GM18498 (cell line): ENCODE measurements around the gene BAIAP2L1.
"Not testable (repeated sequence)": the region's sequence is repeated elsewhere in the genome, so short reads cannot be mapped to it uniquely, and the experiment has no call there.

Experiments used
- ATAC-seq: cut with Tn5 transposase; IDR thresholded peaks from one replicate; pipeline ENCODE4 v1.9.1; 2021; ENCODE audit warnings: mild to moderate bottlenecking, moderate library complexity; ENCODE audit not compliant: unreplicated experiment

The BAIAP2L1 gene

DNA sequence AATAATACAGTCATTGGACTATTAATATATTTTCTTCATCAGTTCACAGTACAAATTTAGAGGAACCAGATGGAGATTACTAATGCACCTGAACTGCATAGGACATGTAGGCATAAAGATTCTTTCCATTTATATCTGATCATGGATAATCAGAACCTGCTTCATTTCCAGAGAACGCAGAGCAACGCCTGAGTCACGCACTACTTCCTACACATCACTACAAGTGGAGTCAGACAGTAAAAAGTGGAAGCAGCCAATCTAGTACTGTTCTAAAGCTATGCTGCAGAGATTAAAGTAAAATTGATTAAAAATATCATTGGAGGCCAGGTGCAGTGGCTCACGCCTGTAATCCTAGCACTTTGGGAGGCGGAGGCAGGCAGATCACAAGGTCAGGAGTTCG, 76.1 kb downstream of the BAIAP2L1 start:
- no peak for ATAC-seq

GRCh38 chr7:98323597-98324322, 77.1 kb downstream of the BAIAP2L1 start:
- no peak for ATAC-seq

DNA sequence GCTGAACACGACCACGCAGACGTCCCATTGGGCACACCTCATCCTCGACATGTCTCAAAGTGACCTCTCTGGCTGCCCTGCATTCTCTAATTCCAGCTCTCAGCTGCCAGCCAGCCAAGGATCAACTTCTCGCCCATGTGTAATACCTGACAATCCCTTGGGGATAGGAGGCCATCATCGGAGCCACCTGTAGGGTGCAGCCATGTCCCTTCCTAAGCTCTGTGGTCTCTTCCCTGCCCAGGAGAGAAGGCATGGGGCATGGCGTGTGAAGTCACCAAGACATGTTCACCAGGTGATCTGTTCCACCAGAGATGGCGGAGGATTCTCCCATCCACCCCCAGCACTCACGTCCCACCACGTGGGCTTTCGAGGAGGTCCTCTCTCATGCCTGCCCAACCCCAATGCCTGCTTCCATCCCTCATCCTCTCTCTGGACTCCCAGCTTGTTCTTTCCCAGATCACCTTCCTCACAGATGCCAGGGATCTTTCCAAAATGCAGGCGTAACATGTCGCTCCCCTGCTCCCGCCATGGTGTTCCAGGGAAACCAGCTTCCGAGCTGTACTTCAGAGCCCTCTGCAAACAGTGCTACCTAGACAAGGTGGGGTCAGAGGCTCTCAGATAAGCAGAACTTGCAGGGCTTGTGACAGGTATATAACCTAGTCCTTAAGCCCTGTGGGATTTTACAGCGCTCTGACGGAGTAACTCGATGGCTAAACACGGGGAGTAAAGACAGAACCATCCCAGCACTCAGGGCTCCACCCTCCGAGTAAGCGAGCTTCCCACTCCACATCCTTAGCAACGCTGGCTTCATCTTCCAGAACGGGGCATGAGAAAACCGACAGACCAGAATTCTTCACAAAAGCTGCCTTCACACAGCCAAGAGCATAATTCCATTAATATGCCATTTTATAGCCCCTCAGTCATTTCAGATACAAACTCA, 78.3 kb downstream of the BAIAP2L1 start:
- no peak for ATAC-seq

GRCh38 chr7:98321301-98321700, 79.6 kb downstream of the BAIAP2L1 start:
- ATAC-seq, result no peak

DNA sequence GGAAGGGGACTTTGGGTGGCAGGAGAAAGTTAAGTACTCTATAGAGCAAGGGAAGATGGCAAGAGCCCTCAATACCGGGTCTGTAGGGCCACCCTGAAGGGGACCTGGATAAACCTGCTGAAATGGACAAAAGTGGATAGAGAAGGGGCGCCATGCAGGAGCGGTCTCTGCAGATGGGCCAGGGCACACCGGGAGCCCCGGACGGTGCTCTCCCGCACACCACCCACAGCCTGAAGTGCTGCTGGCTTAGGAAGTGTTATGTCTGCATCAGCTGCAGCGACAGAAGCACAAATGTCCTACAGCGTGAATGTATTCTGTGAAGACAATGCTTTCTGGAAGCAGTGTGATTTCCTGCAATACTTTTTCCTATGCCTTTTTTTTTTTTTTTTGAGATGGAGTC, 81.7 kb downstream of the BAIAP2L1 start:
- no peak for ATAC-seq

DNA sequence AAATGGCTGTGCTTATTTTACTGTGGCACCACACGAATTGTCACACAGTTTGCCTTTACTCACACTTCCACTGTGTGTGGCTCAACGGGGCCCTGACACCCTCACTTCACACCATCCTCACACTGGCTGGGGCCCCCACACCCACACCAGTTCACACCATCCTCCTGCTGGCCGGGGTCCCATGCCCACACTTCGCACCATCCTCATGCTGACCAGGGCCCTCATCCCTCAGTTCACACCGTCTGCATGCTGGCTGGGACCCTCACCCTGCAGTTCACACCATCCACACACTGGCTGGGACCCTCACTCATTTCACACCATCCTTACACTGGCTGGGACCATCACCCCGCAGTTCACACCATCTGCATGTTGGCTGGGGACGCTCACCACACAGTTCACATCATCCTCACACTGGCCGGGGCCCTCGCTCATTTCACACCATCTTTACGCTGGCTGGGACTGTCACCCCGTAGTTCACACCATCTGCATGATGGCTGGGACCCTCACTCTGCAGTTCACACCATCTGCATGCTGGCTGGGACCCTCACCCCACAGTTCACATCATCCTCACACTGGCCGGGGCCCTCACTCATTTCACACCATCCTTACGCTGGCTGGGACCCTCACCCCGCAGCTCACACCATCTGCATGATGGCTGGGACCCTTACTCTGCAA, 83.4 kb downstream of the BAIAP2L1 start:
- no peak for ATAC-seq

DNA sequence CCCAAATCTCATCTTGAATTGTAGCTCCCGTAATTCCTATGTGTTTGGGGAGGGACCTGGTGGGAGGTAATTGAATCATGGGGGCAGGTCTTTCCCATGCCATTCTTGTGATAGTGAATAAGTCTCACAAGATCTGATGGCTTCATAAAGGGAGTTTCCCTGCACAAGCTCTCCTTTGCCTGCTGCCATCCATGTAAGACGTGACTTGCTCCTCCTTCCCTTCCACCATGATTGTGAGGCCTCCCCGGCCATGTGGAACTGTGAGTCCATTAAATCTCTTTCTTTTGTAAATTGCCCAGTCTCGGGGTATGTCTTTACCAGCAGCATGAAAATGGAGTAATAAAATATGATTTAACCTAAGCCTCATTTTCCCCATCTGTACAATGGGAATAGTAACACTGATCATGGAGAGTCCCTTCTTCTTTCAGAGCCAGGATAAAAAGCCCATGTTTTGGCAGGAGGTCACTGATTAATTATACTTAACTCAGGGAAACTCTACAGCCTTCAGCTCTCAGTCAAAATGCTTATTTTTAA, 84.8 kb downstream of the BAIAP2L1 start:
- ATAC-seq, result not testable (repeated sequence)

DNA sequence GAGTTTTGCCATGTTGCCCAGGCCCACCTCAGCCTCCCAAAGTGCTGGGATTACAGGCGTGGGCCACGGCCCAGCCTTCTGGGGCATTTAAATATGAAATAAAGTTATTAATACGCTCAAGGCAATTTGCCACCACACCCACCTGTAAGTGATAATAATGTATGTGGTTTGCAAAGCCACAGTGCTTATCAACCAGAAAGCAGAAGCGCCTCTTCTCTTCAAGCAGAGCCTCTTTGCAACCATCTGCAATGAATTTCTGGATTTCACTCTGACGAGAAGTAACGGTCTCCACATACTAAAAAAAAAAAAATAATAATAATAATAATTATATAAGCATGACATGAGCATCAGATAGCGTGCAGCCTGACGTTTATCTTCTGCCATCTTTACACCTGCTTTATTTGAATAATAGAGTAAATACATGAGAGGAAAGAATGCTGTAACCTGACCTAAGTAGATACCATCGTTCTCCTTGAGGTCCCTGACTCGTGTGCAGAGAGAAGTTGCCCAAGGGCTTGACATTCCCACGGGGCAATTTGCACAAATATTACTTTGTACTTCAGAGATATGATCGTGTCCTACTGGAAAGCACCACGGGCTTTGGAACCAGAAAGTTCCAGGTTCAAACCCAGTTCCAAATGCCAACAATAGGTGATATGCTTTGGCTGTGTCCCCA, 85.4 kb downstream of the BAIAP2L1 start:
- ATAC-seq, result peak; percentile 81

DNA sequence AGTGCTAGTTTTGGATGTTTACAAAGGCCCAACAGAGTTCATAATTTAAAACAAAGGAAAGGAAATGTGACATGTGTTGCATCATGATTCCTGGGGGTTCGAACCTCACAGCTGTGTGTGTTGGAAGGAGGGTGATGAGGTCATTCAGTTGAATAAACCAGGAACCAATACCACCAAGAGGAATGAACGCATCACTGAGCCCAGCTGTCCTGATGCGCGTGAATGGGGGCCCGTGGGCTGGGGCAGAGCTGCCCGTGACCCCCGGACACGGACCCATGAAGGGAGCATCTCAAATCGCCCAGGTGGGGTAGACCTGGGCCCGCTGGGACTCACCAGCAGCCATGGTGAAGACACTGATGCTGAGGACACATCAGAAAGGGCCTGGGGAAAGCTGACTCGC, 86.4 kb downstream of the BAIAP2L1 start:
- no peak for ATAC-seq

GRCh38 chr7:98312201-98312600, 88.7 kb downstream of the BAIAP2L1 start:
- no peak for ATAC-seq

DNA sequence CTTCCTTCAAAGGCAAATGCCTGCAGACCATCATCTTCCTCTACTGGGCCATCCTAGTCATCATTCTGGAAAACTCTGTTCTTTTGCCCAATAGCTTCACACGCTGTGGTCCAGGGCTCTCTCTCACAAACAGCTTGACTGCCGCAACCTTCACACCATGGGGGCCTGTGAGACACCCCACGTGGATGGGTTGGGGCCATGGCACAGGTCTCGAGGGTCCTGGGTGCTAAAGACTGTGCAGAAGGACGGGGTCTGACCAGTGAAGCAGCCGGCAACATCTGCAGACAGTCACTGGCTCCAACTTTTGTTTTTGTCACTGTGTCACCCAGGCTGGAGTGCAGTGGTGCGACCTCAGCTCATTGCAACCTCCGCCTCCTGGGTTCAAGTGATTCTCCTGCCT, 91.3 kb downstream of the BAIAP2L1 start:
- no peak for ATAC-seq

- no peak for ATAC-seq
Observed at GRCh38 chr7:98307971-98308466, 92.9 kb downstream of the BAIAP2L1 start.

DNA sequence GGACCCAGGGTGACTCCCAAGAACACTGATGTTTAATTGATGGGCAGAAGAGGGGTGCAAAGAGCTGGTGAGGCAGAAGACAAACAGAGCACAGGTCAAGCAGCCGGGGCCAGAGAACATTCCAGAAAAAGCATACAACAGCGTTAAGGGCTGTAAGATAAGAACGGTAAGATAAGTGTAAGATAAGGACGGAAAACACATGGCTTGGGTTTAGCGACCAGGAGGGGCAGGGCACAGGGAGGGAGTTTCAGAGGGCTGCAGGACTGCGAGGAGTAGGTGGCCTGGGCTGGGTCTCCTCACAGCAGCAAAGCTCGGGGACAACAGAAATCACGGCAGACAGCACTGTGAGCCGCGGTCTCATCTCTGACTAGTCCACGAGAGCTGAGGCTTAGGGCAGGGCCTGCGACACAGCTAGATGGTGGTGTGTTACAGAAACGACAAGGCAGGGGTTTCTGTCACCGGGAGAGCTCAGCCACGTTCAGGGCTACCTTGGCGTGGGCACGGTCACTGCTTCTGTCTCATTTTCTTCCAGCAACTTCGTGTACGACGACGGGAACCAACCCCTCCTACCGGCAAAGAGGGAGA, 94.8 kb downstream of the BAIAP2L1 start:
- ATAC-seq, result no peak

- ATAC-seq, result no peak
Observed at GRCh38 chr7:98303906-98304305, 97.0 kb downstream of the BAIAP2L1 start.

GRCh38 chr7:98303176-98303865, 97.6 kb downstream of the BAIAP2L1 start:
- no peak for ATAC-seq

DNA sequence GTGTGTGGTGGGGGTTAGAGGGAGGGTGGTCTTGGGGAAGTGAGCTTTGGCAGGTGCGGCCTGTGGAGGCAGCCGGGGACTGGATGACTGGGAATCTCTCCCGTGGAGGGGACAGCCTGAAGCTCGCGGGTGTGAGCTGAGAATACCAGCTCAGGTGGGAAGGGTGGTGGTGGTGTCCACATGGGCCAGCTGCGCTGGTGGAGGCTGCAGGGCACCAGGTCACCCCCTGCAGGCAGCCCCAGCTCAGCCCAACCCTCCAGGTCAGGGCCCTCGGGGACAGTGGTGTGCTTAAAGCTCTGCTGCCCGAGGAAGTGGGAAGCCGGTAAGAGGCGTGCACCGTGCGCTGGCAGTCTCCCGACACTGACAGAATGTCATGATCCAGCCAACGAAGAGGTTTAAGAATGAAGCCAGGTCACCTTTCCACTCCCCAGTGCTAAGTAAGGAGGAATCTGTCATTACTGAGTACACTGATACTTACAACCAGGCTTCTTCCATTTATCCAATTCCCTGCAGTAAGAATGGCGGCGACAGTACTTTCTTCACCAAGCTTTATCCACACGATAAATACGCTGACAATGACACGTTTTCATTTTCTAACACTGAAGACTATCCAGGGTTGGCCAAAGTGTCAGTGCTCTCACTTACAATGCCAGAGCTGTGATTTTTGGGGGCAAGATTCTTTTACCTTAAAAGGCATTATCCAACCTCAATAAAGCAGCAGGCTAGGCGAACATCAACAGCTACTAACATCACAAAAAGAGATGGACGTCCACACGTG, 99.0 kb downstream of the BAIAP2L1 start:
- ATAC-seq, result no peak

DNA sequence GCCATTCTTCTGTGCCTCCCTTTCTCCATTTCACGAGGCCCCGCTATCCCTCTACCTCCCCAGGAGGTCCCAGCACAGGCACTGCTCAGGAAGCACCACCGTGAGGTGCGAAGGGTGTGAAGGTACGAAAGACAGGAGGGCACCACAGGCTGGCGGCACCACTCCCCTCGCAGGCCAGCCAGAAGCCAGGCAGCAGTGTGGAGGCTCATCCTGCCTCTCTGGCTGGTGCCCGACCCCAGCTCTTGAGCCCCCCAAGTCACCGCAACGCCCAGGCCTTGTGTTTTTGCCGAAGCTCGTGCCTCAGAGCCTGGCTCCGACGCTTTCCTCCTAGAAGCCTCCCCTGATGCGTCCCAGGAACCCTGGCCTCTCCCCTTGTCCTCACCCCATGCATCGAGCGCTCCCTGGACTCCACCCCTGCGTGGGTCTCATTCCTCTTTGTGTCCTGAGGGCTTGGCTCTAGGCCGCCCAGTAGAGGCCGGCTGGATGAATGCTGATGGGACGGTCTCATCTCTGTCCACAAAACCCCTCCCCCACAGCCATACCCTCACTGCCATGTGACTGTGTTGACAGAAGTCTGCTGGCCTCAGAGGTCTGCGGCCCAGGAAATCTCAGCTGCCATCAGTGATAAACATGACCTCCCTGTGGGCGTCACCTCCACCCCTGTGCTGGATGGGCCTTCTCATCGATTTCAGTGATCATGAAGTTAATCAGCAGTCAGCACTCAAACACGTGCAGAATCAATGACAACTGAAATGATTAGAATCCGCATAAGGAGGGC, 100.1 kb downstream of the BAIAP2L1 start:
- ATAC-seq, result no peak
